GM19043 (cell line): ENCODE measurements around the gene PTGS1.
A peak's percentile ranks its signal among the peaks of the same experiment; 100 is the strongest.
"Not testable (repeated sequence)": the region's sequence is repeated elsewhere in the genome, so short reads cannot be mapped to it uniquely, and the experiment has no call there.

Source experiments
- ATAC-seq: cut with Tn5 transposase; IDR thresholded peaks from one replicate; pipeline ENCODE4 v1.9.1; 2021; ENCODE audit warnings: low read depth; ENCODE audit not compliant: unreplicated experiment

The PTGS1 gene

GRCh38 chr9:122370869-122371755 lies at the start of gene PTGS1:
Gene PTGS1, plus strand, starts transcription at chr9:122371024. Its CDS starts 61 bp downstream, at chr9:122371085.
- ATAC-seq = peak; percentile 49

- ATAC-seq = no peak
These were observed 48.3 kb upstream of the PTGS1 start for GRCh38 chr9:122322553-122322952.

DNA sequence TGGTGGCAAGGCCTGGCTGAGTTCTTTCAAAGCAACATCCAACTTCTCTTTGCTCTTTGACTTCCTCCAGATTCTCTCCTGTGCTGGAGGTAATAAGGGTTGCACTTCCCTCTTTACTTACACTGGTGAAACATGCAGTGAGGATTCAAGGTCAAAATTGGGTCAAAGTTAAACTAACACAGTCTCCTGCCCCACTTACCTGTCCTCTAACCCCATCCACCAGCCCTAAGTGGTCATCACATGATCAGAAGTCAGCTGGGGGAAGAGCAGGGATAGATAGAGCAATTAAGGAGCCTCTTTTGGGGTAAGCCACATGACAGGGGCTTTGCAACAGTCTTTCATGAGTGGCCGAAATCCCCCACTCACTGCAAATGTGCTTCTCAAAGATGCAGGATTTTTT lies 46.2 kb upstream of the PTGS1 start:
- ATAC-seq = not testable (repeated sequence)

DNA sequence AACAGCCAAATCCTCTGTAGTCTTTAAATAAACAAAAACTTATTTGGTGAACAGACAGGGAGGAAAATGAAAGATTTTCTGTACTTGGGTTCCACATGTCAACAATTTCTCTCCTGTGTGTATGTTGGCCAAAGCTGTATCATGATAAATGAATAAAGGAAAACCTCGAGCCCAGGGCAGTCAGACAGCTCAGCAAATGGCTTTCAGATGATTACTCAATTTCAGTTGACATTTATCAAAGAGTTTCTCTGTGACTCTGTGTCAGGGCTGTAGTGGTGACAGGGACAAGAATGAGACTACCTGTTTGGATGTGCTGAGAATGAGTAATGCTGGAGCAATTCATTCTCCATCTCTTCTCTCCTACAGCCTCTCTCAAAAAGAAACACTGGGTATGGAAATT lies 45.7 kb upstream of the PTGS1 start:
- ATAC-seq = no peak

- ATAC-seq = no peak
These were observed 43.6 kb upstream of the PTGS1 start for GRCh38 chr9:122327175-122327574.

GRCh38 chr9:122329597-122329996 lies 41.2 kb upstream of the PTGS1 start:
- no peak for ATAC-seq

GRCh38 chr9:122330466-122330865 lies 40.4 kb upstream of the PTGS1 start:
- not testable (repeated sequence) for ATAC-seq

- no peak for ATAC-seq
These were observed 39.3 kb upstream of the PTGS1 start for GRCh38 chr9:122331523-122331927.

DNA sequence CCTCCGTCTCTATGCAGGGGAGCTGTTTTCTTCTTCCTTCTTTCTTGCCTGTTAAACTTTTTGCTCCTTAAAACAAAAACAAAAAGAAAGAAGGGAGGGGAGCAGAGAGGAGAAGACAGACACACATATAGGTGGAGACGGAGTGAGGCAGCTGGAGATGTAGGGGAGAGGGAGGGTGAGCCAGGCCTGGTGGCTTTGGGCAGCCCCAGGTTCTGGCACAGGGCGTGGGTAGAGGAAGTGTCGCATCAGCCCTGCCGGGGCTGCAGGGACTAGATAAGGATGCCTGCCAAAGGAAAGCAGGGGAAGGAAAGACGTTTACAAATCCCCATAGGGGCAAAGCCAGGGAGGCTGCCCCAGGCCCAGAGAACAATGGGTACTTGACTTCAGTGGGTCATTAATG lies 38.7 kb upstream of the PTGS1 start:
- ATAC-seq = no peak

GRCh38 chr9:122332644-122333043 lies 38.2 kb upstream of the PTGS1 start:
- no peak for ATAC-seq

GRCh38 chr9:122333169-122333808 lies 37.5 kb upstream of the PTGS1 start:
- no peak for ATAC-seq

- no peak for ATAC-seq
These were observed 35.9 kb upstream of the PTGS1 start for GRCh38 chr9:122334916-122335315.

DNA sequence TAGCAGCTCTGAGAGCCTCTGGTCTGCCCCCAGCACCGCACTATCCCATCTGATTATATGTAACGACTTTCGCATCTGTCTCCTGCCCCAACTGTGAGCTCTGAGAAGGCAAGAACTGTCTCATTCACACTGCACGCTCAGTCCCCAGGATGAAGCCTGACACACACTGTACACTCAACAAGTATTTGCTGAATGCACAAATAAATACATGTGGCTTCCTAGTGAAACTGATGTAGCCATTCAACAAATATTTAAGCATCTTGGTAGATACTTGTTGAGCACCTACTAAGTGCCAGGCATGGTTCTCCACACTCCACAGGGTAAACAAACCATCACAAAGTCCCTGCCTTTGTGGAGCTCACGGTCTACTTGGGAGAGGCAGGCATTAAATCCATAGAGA lies 34.6 kb upstream of the PTGS1 start:
- no peak for ATAC-seq

DNA sequence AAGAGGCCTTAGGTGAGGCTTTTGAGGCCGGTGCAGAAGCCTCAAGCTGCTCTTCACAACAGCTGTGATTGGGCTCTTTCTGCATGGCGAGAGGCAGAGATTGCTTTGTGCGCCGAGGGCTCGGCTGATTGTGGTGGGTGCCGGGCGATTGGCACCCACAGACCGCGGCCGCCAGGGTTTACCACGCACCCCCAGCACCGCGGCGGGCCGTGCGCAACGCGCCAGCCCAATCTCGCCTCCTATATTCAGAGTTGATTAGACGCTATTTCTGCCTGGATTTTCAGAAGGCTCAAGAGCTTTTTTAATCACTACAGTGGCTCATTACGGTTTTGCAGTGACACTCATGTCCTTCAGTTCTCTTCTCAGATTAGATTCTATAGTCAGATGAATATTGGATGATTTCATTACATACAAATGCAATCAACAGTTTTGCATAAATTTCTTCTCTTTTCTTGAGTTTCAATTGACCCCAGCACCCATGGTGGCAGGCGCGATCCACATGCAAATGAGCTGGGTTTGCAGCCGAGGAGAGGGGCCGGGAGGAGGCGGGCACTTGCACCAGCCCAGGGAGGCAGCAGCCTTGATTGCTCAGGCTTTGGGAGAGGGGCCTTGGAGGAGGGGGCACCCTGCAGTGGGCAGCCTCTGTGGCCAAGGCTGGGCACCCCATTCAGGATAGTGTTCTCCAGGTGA lies 33.8 kb upstream of the PTGS1 start:
- ATAC-seq = no peak

DNA sequence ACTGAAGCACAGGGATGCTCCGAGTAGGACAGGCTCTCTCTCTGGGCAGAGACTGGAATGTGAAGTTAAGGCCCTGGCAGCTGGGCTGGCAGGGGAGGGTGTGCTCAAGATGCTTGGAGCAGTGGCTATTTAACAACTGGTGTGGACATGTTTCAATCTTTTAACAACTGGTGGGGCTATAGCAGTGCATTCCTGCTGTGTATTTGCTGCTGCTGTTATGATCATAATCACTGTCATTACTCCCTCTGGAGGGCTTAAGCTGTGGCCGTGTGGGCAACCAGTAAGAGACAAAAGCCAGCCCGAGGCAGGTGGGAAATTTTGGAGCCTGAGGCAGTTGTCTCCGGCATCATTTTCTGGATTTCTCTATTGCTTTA lies 33.3 kb upstream of the PTGS1 start:
- ATAC-seq = no peak

GRCh38 chr9:122338536-122338935 lies 32.3 kb upstream of the PTGS1 start:
- ATAC-seq = no peak

DNA sequence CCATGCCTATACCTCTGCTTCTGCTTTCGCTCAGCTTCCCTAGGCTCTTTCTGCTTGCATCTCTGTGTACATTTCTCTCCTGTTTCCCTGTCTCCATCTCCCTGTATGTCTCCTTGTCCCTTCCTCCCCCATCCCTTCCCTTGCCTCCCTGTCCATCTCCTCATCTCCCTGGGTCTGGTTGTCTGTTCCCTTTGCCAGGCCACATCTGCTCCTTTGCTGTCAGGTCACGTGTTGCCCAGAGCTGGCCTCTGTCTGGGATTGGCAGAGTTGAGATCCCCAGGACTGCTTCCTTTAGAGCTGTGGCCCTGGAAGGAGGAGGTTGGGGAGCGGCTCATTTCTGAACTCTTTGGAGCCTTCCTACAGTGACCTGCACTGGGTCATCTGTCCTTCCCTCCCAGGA lies 31.8 kb upstream of the PTGS1 start:
- ATAC-seq = no peak

DNA sequence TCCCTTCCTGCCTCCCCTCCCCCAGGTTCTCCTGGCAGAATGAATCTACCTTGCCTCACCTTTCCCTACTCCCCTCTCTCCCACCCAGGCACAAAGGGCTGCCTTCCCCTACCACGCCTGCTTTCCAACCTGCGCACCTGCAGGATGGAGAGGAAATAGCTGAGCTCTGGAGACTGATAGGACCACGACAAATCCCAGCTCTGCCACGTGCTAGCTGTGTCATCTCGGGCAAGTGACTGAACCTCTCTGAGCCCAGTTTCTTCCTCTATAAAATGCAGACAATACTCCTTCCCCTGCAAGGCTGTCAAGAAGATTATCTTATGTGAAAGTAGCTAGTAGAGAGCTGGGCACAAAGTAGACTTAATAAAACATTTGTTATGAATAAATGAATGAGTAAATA lies 31.2 kb upstream of the PTGS1 start:
- ATAC-seq = no peak

- ATAC-seq = no peak
These were observed 30.7 kb upstream of the PTGS1 start for GRCh38 chr9:122340161-122340560.

- ATAC-seq = no peak
These were observed 28.3 kb upstream of the PTGS1 start for GRCh38 chr9:122342323-122343050.
